Posterior cingulate gyrus (tissue), 11 donors: ENCODE results near the gene KIAA1549.
"Not testable (repeated sequence)": the region's sequence is repeated elsewhere in the genome, so short reads cannot be mapped to it uniquely, and the experiment has no call there.

Source experiments
- DNase-seq, 10 donors: peaks; one replicate each; pipeline versions ENCODE4 v3.0.0 to v3.0.0-alpha.2; 2020 to 2021; ENCODE audit warnings: mixed read lengths in 3 of 10
- intact Hi-C: fragments of 100-400 bp; cut with DNase I; formaldehyde crosslinking; loops from one replicate; pipeline ENCODE4 v1.15.1; 2023

The KIAA1549 gene

DNA sequence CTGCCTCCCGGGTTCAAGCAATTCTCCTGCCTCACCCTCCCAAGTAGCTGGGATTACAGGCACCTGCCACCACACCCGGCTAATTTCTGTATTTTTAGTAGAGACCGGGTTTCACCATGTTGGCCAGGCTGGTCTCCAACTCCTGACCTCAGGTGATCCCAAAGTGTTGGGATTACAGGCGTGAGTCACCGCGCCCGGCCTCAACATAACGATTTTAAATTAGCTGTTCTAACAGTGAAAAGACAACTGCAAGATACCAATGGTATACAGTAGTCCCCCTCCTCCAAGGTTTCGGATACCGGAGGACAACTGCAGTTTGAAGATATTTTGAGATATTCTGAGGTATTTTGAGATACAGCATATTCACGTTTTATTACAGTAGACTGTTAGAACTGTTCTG lies 5.0 kb downstream of the KIAA1549 start:
- intact Hi-C loops, DNase-seq: not testable (repeated sequence)

DNA sequence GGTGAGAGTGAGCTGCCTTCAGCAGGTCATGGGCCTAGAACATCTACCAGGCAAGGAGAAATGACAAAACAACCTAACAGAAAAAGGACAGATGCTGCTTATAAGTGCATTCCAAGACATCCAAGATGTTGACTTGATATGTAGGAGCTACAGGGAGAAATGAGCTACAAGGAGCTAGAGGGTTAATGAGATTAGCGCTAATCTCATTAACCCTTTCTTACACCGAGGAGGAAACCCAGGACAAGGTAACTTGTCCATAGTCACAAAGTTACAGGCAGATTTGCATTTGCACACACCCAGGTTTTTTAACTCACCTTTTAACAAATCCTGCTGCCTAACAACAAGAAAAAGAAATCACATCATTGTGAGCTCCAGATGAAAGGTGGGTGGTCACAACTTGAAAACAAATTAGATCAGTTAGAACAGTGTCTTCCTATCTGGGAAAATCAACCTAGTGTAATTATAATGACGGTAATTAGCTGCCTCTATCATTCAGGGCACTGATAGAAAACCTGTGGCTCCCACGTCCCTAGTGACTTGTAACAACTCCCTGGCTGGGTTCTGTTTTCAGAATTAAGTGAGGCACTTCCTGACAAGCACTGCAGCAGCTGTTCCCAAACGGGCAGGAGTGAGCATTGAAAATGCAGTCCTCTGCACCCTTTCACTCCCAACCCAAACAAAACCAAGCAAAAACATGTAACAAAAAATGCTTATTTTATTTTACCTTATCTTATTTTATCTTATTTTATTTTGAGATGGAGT lies 5.7 kb downstream of the KIAA1549 start:
- DNase-seq = no peak
- intact Hi-C loops = no loop called here

DNA sequence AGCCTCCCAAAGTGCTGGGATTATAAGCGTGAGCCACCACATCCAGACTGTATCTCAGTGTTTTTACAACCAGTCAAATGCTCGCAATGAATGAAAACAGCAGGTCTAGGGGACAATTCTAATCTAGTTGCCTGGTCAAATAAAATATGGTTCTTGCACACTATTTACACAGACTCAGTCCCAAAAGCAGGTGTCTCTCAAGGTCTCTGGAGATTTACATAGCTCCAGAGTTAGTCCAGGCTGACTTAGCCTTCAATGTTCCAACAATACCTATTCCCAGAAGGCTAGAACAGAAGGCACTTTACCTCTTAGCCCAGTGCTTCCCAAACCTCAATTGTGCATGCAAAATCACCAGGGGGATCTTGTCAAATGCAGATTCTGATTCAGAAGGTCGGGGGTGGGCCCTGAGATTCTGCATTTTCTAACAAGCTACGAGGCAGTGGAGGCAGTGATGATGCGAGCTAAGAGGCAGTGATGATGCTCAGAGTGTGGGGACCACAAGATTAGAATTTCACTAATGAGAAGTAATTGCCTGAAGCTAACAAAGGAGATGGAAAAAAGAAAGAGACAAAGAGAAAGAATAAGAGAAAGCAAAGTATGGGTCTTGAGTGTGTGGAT lies 6.4 kb downstream of the KIAA1549 start:
- intact Hi-C loops = no loop called here
- DNase-seq = no peak

DNA sequence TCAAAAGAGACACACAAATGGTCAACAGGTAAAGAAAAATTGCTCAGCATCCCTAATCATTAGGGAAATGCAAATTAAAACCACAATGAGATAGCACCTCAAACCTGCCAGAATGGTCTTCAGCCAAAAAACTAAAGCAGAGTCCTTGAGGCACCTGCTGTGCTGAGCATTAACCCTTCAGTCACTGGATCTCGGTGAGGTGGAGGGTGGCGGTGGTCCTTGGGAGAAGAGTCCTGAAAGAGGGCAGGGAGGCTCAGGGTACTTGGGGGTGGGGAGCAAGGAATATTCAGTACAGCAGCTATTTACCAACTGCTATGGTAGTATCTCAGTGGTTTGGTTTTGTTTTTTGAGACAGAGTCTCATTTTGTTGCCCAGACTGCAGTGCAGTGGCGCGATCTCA lies 7.1 kb downstream of the KIAA1549 start:
- DNase-seq = no peak
- intact Hi-C loops = no loop called here

DNA sequence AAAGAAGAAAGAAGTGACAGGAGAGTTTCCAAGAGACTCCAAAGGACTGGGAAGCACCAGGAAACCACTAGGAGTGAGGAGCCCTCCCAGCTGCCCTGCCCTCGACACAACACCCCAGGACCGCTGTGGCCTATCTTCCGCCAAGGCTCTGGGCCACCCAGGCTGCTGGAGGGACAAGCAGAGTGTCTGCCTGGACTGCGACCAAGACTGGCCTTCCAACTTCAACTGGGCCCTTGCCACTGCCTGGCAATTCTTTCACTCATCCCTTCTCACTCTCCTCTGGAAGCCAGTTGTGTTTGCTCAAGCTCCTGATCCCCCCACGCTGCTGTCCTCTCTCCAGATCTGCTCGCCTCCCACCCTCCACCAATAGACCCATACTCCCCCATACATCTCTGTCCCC lies 10.2 kb downstream of the KIAA1549 start:
- intact Hi-C loops = no loop called here
- DNase-seq = peak in 1 of 10 donors; percentile 71

DNA sequence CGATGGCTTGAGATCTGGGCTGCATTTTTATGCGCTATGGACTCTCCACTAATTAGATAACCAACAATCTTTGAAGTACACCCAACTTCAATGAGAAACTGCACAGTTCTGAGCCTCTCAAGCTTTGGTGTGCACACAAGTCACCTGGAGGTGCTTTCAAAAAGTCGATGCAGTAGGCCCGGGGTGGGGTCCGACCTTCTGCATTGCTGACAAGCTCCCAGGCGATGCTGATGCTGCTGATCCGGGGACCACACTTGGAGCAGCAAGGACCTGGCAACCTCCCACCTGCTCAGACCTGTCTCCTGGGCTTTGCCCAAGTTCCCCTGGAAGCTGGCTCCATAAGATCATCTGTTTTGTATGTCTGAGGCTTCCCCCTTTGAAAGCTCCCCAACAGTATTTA lies 10.7 kb downstream of the KIAA1549 start:
- no peak for DNase-seq
- intact Hi-C loops = no loop called here

DNA sequence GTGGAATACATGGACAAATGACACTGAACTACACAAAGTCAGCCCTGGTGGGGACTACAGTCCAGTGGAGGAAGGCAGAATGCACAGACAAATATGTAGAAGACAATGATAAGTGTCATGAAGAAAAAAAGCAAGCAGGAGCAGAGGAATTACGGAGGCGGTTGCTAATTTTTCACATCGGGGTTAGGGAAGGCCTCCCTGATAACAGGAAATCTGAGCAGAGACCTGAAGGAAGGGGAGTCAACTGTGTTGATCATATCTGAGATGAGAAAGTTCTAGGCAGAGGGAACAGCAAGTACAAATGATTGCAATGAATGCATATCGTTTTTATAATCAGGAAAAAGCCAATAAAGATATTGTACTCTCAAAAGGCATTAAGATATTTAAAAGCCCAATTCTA lies 14.0 kb downstream of the KIAA1549 start:
- intact Hi-C loops = no loop called here

DNA sequence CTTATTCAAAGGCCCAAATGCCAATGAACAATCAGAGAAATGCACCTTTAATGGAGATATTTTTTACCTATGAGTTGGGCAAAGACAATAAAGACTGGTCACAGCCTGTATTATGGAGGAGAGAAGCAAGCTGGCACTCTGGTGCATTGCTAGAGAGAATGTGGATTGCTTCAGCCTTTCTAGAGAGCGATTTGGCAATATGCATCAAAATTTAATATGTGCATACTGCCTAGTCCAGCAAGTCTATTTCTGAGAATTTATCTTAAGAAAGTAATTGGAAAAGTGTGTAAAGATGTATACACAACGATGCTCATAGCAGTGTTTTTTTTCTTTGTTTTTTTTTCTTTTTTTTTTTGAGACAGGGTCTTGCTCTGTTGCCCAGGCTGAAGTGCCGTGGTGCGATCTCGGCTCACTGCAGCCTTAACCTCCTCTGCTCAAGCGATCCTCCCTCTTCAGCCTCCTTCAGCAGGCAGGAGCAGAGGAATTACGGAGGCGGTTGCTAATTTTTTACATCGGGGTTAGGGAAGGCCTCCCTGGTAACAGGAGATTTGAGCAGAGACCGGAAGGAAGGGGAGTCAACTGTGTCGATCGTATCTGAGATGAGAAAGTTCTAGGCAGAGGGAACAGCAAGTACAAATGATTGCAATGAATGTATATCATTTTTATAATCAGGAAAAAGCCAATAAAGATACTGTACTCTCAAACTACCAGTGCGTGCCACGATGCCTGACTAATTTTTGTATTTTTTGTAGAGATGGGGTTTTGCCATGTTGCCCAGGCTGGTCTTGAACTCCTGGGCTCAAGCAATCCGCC lies 16.4 kb downstream of the KIAA1549 start:
- no peak for DNase-seq
- intact Hi-C loops = no loop called here

More for the DNA sequence above, 14.0 kb downstream of the KIAA1549 start:
- no peak for DNase-seq

DNA sequence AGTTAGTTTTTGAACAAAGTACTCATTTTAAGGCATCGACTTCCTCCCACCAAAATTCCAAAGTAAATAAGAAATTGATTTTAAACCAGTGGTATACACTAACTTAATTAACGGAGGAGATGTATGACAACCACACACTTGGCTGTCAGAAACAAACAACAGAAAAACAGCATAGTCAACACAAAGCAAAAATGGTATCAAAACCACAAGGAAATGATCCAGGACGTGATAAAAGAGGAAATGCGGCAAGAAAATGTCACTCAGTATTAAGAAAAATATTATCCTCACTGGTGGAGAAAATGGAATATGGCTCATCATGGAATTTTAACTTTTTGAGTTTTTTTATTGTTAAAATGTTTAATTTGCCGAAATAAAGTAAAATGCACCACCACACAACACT lies 17.5 kb downstream of the KIAA1549 start:
- intact Hi-C loops = no loop called here
- no peak for DNase-seq

DNA sequence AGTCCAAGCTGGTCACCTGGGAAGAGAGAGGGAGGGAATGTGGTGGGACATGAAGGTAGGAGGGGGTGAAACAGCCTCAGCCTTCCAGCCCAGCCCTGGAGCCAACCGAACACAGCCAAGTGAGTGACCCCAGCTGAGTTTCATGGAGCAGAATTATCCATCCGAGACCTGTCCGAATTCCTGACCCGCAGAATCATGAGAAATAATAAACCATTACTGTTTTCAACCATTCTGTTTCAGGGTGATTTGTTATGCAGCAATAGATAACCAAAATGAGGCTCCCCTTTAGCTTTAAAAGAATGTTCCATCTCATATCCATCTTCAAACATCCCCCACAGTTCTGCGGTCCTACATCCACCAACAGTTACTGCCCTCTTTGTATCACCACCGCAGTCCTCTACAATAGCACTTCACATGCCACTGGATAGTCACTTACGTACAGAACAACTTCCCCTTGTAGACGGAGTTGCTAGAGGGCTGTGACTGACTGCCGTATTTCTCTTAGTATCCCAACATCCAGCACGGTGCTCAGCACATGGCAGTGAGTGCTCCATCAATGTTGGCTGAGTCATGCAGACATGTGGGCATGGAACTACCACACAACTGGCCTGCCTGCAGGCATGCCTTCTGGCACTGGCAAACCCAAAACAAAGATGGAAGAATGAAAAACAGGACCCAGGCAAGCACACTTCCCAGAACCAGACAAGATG lies 18.5 kb downstream of the KIAA1549 start:
- intact Hi-C loops = no loop called here
- DNase-seq = peak in 2 of 10 donors; percentile 34 to 79

DNA sequence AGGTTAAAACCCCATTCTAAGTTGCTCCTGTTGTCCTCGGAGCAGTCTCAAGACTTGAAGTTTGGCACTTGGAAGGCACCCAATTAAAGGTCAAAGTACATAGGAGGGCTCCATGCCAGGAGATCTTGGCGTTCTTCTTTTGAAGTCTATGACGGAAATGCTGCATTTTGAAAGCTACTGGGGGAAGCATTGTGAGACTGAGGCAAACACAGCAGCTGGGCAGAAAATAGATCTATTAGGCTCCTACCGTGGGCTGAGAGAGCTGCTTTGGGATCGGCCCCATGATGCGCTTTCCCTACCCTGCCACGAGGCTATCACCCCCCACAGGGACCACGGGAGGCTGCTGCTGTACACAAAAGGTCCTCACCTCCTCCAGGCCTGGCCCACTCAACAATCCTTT lies 20.0 kb downstream of the KIAA1549 start:
- no peak for DNase-seq
- intact Hi-C loops = no loop called here

DNA sequence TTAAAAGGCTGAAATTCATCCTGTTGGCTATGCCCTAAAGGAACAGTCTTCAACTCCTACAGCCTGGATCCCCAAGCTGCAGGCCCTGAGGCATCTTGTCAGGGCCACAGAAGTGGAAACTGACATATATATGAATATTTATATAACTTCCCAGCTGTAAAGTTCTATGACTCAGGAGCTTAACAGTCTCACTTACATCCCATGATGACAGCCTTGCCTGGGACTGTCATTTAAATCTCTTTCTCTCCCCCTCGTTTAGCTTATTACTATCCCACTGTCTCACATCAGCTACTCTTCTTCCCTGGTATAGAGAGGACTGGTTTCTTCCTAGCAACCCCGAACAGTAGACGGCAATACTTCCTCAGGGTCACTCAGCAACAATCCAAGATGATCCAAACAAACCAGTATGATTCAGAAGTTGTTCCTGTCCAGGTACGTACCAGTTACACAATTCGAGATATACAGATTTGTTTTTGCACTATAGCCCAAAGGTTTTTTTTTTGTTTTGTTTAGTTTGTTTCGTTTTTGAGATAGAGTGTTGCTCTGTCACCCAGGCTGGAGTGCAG lies 22.7 kb downstream of the KIAA1549 start:
- DNase-seq = no peak

DNA sequence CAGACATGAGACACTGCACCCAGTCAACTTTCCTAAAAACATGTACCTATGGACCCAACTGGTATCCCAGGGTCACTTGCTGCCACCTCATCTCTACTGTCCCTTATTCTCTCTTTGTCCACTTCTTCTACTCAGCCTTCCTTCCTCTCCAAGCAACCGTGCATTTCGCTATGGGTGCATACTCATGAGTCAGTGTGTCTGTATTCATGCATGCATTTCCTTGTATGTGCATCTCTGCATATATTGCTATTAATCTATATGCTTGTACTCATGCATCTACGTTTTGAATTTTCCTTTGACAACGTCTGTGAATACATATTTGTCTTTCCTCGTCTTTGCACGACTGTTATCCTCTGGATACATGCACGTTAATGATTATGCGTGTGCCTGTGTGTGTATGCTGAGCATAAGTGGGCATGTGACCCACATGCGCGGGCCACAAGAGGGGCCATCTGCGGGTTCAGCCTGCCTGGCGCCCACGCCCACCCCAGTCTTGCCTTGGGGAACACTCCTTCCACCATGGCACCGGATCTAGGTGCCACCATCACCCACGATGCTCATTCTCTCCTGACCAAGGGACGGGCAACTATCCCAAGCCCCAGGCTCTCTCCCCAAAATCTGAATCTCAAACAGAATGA lies 23.3 kb downstream of the KIAA1549 start:
- intact Hi-C loops = no loop called here
- no peak for DNase-seq

More for the DNA sequence above, 22.7 kb downstream of the KIAA1549 start:
- intact Hi-C loops = no loop called here

DNA sequence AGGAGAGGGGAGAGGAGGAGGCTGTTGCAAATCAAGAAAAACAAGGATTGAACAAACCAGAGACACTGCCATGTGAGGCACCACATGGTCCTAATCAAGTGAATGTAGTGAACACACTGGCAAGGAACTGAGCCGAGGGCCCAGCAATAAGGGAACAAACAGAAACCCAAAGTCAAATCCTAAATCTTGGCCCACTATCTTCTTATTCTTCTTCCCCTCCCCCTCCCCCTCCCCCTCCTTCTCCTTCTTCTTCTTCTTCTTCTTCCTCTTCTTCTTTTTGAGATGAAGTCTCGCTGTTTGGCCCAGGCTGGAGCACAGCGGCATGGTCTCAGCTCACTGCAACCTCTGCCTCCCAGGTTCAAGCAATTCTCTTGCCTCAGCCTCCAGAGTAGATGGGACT lies 24.0 kb downstream of the KIAA1549 start:
- no peak for DNase-seq
- intact Hi-C loops = no loop called here

DNA sequence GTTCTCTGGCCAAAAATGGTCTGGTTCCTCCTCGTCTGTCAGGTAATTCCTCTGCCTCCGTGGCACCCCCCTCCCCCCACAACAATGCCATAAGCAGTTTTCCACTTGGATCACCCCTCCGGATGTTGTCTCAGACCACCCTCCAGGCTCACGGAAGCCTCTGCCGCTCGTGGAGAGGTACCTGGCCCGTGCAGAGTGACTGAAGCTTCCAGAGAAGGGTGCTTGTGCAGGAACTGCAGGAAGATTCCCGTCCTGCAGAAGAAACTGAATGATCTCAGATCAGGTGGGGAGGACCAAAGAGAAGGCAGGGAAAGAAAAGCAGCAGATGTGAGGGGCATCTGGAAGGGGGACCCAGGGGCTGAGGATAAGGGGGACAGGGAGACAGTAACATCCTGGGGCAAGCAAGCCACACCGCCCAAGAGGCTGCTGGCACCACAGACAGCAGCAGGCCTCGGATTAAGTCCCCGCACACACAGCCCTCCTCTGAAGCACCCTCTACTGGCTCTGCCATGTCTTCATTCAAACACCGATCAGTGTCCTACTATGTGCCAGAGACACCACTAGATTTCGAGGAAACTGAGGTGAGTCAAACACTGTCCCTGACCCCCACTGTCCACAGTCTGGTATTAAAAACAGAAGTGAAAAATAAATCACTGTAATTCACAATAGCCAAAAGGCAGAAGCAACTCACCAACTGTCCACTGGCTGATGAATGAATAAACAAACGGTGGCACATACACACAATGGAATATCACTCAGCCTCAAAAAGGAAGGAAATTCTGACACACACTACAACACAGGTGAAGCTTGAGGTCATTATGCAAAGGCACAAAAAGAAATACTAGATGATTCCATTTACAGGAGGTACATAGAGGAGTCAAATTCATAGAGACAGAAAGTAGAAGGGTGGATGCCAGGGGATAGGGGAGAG lies 26.4 kb downstream of the KIAA1549 start:
- intact Hi-C loops = no loop called here
- DNase-seq = no peak

DNA sequence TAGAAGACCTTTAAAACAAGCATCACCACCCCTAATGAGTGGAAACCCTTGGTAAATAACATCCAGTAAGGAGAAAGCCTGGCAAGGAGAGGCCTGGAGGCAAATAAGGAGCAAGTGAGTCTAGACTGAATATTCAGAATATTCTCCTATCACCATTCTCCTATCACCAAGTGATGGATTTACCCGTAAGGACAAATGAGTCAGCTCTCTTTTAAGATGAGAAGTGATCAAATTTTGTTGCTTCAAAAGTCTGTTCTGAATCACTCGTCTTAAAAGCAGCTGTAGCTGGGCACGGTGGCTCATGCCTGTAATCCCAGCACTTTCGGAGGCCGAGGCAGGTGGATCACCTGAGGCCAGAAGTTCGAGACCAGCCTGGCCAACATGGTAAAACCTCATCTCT lies 28.4 kb downstream of the KIAA1549 start:
- no peak for DNase-seq

DNA sequence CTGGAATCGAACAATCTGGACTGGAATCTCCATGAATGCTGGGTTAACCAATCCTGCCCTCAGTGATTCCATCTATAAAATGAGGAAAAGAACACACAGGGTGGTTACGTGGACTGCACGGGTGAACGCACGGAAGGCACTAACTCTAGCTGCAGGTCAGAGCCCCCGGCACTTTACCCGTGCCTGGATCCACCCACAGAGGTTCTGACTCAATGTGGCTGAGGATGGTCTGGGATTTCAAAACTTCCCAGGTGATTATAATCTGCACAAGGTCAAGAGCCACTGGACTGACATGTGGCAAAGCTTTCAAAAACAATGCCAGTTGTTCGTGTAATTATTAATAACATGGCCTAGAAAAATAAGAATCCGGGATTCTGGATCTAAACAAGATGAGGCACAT lies 29.2 kb downstream of the KIAA1549 start:
- intact Hi-C loops = no loop called here

More for the DNA sequence above, 28.4 kb downstream of the KIAA1549 start:
- intact Hi-C loops = no loop called here

DNA sequence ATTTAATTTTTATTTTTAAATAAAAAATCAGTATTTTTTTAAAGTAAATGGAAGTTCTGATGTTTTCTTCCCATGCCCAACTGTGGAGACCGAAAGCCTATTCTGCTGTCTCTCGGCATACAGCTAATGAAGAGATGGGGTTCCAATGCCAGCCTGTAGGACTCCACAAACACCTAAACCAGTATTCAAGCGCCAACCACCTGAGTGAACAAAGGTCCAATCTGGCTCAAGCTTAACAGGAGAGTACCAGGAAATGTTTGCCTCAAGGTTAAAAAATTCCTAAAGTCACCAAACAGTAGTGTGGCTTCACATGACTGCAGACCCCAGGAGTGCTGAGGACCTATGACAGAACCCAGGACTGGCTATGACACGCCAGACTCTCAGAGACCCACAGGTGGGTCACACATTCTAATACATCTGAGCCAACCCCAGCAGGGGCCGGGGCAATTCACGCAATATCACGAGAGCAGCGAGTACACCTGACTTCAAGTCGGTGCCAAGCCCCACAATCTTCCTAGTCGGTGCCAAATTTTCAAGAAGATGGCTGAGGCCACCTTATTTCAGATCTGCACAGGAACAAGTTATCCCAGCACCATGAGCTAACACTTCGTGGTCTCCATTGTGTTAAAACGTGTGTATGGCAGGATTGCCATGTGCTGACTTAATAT lies 31.6 kb downstream of the KIAA1549 start:
- intact Hi-C loops = no loop called here
- DNase-seq = no peak

More for the DNA sequence above, 29.2 kb downstream of the KIAA1549 start:
- no peak for DNase-seq
